Ascending aorta (tissue), 2 donors: Measurements from ENCODE around the gene POLL. TPM values are rescaled to one million over a fixed set of nuclear protein-coding genes. Genes with fewer than 3 reads are reported as not detected.
A peak's percentile ranks its signal among the peaks of the same experiment; 100 is the strongest.
"Not testable (repeated sequence)": the region's sequence is repeated elsewhere in the genome, so short reads cannot be mapped to it uniquely, and the experiment has no call there.

Experiments
- DNase-seq, 2 donors: peaks; one replicate each; pipeline ENCODE4 v3.0.0-alpha.2; 2019; ENCODE audit warnings: low spot score in 2 of 2
- H3K27ac ChIP-seq, 2 donors: fragments of 200-600 bp; sonication (generic); one replicate each; pipeline ENCODE4 v1.5.1; 2016 to 2017; ENCODE audit warnings: mild to moderate bottlenecking in 1 of 2
- H3K27me3 ChIP-seq: fragments of 200-600 bp; sonication (generic); one replicate; pipeline ENCODE4 v1.5.1; 2017
- H3K36me3 ChIP-seq, 2 donors: fragments of 200-600 bp; sonication (generic); one replicate each; pipeline ENCODE4 v1.5.1; 2016
- H3K4me1 ChIP-seq, 2 donors: fragments of 200-600 bp; sonication (generic); one replicate each; pipeline ENCODE4 v1.5.1; 2016 to 2017; ENCODE audit warnings: mild to moderate bottlenecking in 1 of 2
- H3K4me3 ChIP-seq, 2 donors: fragments of 200-600 bp; sonication (generic); one replicate each; pipeline ENCODE4 v1.5.1; 2016 to 2017; ENCODE audit warnings: mild to moderate bottlenecking in 1 of 2
- H3K9me3 ChIP-seq, 2 donors: fragments of 200-600 bp; sonication (generic); one replicate each; pipeline ENCODE4 v1.5.1; 2016
- CTCF ChIP-seq, 3 experiments: fragments of 200-600 bp in 2 of 3; fragments of 450-650 bp in 1 of 3; sonication (generic) in 2 of 3; IDR thresholded peaks; one replicate each; pipeline ENCODE4 v1.5.1; 2016 to 2019; ENCODE audit warnings: antibody characterized with exemption in 3 of 3, mild to moderate bottlenecking in 1 of 3, moderate library complexity in 1 of 3
- intact Hi-C: fragments of 100-400 bp; cut with DNase I; formaldehyde crosslinking; loops from one replicate; pipeline ENCODE4 v1.15.1; 2023
- total RNA-seq: library from RNA; depleted of rRNA; stranded (reverse); fragments of >200 nt; gene quantifications from one replicate; pipeline ENCODE4 v1.1.0, GENCODE V29; 2016

Gene POLL
- total RNA-seq: 17.1 TPM

- peak; percentile 80 to 98 for DNase-seq
- no peaks in the 10 kb centered on the region for H3K27me3 ChIP-seq
- H3K4me3 ChIP-seq: peak within 1 kb of the TSS; percentile 93 to 97
- intact Hi-C loops: loop anchor here (5.0 kb wide), 2 partner anchors 236 to 676 kb away; partner anchors contain the start of genes BTRC and SLF2
- H3K36me3 ChIP-seq: peaks cover 0 to 26% of the 10 kb centered on the region in 2 donors
- H3K9me3 ChIP-seq: no peaks in the 10 kb centered on the region
- peak within 1 kb of the TSS; percentile 54 to 63 for H3K27ac ChIP-seq
- peaks cover 7 to 16% of the 10 kb centered on the region in 2 donors for H3K4me1 ChIP-seq
- TF ChIP-seq CTCF (IDR thresholded peaks at IDR 0.05): no peak
These were observed at the start of gene POLL, which contains the start of gene DPCD for GRCh38 chr10:101587725-101588653. Gene POLL, minus strand, starts transcription at chr10:101588257. Its CDS starts 897 bp downstream, at chr10:101587360. Gene DPCD, plus strand, starts transcription at chr10:101588321. Its CDS starts 16 bp downstream, at chr10:101588337.

- H3K27me3 ChIP-seq: not testable (repeated sequence)
These were observed 45.5 kb upstream of the POLL start for GRCh38 chr10:101633510-101633909.

GRCh38 chr10:101631821-101632475 lies 43.9 kb upstream of the POLL start:
- no peak overlapping the region for H3K4me3 ChIP-seq
- DNase-seq: no peak
- no peaks in the 10 kb centered on the region for H3K9me3 ChIP-seq
- TF ChIP-seq CTCF (IDR thresholded peaks at IDR 0.05): no peak
- no peaks in the 10 kb centered on the region for H3K4me1 ChIP-seq
- H3K36me3 ChIP-seq: peaks cover 5 to 24% of the 10 kb centered on the region in 2 donors
- no peaks in the 10 kb centered on the region for H3K27me3 ChIP-seq
- intact Hi-C loops: no loop called here
- H3K27ac ChIP-seq: no peak overlapping the region

More at GRCh38 chr10:101633510-101633909, 45.5 kb upstream of the POLL start:
- H3K4me1 ChIP-seq, H3K27ac ChIP-seq, H3K4me3 ChIP-seq, DNase-seq, intact Hi-C loops, H3K9me3 ChIP-seq: not testable (repeated sequence)
- peaks cover 5 to 31% of the 10 kb centered on the region in 2 donors for H3K36me3 ChIP-seq

- TF ChIP-seq CTCF (IDR thresholded peaks at IDR 0.05): no peak
- no peaks in the 10 kb centered on the region for H3K27me3 ChIP-seq
- H3K27ac ChIP-seq: no peak overlapping the region
- intact Hi-C loops: no loop called here
- no peaks in the 10 kb centered on the region for H3K4me1 ChIP-seq
- peaks cover 0 to 24% of the 10 kb centered on the region in 2 donors for H3K36me3 ChIP-seq
- no peak overlapping the region for H3K4me3 ChIP-seq
- no peaks in the 10 kb centered on the region for H3K9me3 ChIP-seq
- no peak for DNase-seq
These were observed 42.5 kb upstream of the POLL start for GRCh38 chr10:101630633-101630920.

GRCh38 chr10:101629837-101630632 lies 42.0 kb upstream of the POLL start:
- Histone ChIP-seq H3K9me3 (no peaks in the 10 kb centered on the region), H3K4me1 (no peaks in the 10 kb centered on the region), H3K4me3 (no peak overlapping the region), H3K27ac (no peak overlapping the region), H3K27me3 (no peaks in the 10 kb centered on the region), H3K36me3 (peaks cover 1 to 26% of the 10 kb centered on the region in 2 donors)
- TF ChIP-seq CTCF (IDR thresholded peaks at IDR 0.05): no peak
- DNase-seq: no peak
- intact Hi-C loops: no loop called here
